Caki2 (cell line): Measurements from ENCODE around the gene CDC5L. TPM values are rescaled to one million over a fixed set of nuclear protein-coding genes. Genes with fewer than 3 reads are reported as not detected.

Experiments
- DNase-seq: peaks from one replicate; pipeline ENCODE4 v3.0.0-alpha.2; 2015; ENCODE audit warnings: low read depth
- in situ Hi-C: cut with HindIII; loops from 2 replicates; pipeline ENCODE4 v1.10.0; 2016; ENCODE audit warnings: low sequenced_read_pairs, low pct_unique_long_range_greater_than_20kb, mixed read lengths
- total RNA-seq: library from RNA; depleted of rRNA; stranded (reverse); fragments of >200 nt; shearing (Covaris generic); gene quantifications from 2 replicates; pipeline ENCODE4 v1.2.3, GENCODE V29; 2014; ENCODE audit warnings: low replicate concordance

Gene CDC5L
- total RNA-seq, 1 experiment from 2014 or later: 19.9 TPM

GRCh38 chr6:44462797-44463727 is 75.6 kb downstream of the CDC5L start:
- DNase-seq: no peak

DNA sequence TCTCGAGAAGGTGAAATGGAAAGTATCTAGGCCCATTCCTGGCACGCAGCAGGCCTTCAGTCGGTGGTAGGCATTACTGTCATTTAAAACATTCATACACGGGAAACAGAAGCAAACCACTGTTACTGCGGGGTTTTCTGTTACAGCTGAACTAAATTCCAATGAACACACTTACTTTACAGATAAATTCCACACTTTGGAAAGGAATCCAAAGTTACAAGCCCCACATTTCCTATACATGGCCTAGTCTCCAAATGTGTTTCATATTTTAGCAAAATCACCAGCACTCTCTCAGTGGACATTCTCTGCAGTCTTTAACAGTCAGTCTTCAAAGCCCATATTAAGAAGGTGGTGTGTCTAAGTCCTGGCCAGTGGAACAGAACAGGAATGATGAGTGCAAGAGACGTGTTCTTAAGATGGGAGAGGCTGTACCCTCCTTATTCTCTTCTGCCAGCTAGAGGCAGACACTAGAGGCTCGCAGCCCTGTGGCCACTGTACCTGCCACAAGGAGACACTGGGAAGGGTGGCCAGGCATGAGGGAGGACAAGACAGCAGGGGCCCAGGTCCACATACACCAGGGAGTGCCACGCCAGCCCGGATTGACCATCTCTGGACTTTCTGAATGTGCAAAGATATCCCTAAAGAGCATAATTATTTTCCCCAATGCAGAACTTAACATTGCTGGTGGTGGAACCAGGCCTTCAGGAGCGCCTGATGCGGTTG is 76.4 kb downstream of the CDC5L start:
- in situ Hi-C loops: no loop called here
- no peak for DNase-seq

More at GRCh38 chr6:44462797-44463727, 75.6 kb downstream of the CDC5L start:
- in situ Hi-C loops: no loop called here

DNA sequence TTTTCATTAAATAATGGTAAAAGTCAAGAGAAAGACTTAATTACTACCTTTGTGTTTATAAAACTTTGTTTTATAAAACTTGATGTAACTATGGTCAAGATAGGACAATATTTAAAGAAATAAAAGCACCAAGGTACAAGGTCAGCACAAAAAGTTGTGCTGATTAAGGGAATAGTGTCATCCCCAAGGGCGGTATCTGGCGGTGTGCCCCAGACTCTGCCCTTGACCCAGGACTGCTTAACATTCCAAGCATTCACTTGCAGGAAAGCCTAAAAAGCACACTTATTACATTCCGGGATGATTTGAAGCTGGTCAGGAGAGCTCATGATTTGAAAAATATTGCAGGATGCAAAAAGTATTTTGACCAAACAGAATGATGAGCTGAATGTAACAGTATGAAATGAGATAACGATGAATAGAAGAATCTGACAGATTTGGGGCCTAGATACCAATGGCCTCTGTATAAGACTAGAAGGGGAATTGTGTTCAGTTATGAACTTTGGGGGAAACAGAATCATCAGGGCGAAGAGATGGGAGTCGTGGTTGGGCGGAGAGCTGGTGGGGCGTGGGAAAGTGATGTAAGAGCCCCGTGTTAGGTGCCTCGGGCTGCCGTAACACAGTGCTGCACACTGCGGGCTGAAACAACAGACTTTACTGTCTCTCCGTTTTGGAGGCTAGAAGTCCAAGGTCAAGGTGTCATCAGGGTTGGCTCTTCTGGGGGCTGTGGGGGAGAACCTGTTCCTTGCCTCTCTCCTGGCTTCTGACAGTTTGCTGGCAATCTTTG is 77.2 kb downstream of the CDC5L start:
- no peak for DNase-seq
- in situ Hi-C loops: no loop called here

DNA sequence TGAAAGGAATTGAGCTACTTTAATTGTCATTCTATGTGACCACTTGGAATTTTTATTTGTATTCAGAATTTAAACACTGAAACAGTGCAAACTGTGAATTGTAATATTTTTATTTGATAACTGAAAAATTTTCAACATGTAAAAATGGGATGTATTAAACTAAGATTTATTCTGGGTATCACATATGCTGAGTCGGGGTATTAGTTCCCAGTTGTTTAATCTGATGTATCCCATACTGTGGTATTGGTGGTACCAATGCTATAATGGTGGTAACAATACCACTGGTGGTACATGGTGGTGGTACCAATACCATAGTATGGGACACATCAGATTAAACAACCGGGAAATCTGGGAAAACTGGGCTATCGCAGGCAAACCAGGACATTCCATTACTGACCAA is 79.4 kb downstream of the CDC5L start:
- DNase-seq: no peak
- in situ Hi-C loops: no loop called here

DNA sequence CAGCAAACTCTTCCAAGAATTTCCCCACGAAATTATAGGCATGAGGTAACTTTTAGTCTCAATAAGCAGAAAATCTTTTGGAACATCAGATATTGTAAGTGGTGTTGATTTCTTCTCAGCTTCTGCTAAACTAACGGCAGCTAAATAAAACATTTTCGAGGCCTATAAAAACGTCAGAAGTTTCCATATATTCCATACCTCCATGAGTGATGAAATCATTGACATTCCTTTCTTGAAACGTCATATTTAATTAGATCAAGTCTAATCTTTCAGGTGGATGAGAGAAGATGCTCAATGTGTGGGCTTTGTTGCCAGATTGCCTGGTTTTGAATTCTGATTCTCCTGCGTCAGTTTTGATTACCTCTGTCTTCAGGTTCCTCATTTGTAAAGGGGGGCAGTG is 81.3 kb downstream of the CDC5L start:
- DNase-seq: no peak
- in situ Hi-C loops: no loop called here

- in situ Hi-C loops: no loop called here
- DNase-seq: no peak
These were observed 82.6 kb downstream of the CDC5L start for GRCh38 chr6:44470115-44470464.

- in situ Hi-C loops: no loop called here
These were observed 83.2 kb downstream of the CDC5L start for GRCh38 chr6:44470746-44471145.

GRCh38 chr6:44471271-44471981 is 83.9 kb downstream of the CDC5L start:
- in situ Hi-C loops: no loop called here

More at GRCh38 chr6:44470746-44471145, 83.2 kb downstream of the CDC5L start:
- no peak for DNase-seq

DNA sequence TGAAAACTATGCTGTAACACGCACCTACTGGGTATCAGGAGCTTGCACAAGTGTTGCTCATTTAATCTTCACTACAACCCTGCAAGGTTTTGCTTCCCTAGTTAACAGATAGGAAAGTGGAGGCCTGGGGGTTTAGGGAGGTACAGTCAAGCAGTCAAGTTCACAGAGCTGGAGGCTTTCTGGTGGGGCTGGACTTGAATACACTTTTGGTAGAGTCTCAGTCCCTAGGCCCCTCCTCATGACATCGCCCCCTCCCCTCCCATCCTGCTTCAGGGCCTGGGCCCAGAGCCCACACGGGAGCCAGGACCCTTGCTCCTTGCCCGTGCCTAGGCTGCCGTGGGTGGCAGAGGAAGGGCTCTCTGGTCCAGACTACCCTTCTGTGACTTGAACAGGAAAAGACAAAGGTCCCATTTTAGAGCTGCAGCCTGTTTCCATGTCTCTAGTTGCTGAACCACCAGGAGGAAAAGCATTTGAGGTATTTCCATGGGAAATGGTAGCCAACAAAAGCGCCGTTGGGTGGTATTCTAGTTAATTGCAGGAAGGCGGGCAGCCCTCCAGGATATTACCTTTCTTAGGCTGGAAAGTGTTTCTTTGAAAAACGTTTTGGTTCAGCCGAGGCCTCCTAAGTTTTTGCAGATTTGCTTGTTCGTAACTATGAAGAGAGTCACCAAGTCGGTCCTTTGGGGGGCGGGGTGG is 84.9 kb downstream of the CDC5L start:
- in situ Hi-C loops: no loop called here

More at GRCh38 chr6:44471271-44471981, 83.9 kb downstream of the CDC5L start:
- no peak for DNase-seq

GRCh38 chr6:44473393-44474189 is 86.1 kb downstream of the CDC5L start:
- in situ Hi-C loops: no loop called here
- no peak for DNase-seq

More for the DNA sequence above, 84.9 kb downstream of the CDC5L start:
- no peak for DNase-seq

DNA sequence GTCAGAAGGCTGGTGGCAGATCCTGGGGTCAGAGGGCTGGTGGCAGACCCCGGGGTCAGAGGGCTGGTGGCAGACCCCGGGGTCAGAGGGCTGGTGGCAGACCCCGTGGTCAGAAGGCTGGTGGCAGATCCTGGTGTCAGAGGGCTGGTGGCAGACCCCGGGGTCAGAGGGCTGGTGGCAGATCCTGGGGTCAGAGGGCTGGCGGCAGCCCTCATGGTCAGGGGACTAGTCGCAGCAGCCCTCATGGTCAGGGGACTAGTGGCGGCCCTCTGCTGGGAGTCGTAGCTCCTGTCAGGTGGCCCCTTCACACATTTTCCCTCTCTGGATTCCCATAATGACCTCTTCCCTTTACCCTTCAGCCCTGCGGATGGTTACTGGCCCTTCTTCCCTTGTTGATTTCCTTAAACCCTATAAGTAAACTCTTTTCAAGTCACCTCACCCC is 86.7 kb downstream of the CDC5L start:
- DNase-seq: no peak
- in situ Hi-C loops: no loop called here

GRCh38 chr6:44474643-44475042 is 87.1 kb downstream of the CDC5L start:
- DNase-seq: no peak
- in situ Hi-C loops: no loop called here

DNA sequence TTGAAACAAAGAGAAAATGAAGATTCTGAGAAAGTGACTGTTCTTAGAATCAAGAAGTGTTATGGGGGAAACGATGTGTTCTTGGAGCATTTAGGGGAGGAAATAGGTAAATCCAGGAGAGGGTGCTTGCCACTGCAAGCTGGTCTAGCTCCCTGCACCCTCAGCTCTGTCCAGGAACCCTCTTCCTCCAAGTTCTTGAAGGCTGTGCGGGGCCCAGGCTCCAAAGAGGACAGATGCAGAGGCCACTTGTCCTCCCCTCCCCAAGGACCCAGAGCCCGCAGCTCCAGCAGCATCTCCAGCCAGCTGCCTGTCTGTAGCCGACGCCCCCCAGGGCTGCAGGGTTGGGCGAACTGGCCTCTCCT is 87.9 kb downstream of the CDC5L start:
- DNase-seq: no peak
- in situ Hi-C loops: no loop called here

GRCh38 chr6:44475779-44476434 is 88.4 kb downstream of the CDC5L start:
- in situ Hi-C loops: no loop called here
- DNase-seq: peak; percentile 72

DNA sequence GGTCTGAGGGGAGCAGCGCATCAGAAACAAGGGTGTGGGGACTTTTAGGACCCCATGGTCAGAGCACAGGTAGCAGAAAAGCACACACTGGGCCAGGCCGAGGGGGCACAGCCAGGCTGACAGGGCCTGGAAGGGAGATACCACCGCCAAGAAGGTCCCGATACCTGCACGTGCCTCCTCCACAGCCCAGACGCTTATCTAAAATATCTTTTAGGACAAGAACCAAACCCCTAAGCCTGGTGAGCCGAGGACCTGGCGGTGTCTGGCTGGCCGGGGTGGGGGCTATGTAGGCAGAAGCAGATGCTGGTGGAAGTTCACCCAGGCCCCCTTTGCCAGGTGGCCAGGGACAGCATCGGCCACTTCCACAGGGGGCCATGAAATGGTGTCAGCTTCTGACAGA is 89.3 kb downstream of the CDC5L start:
- in situ Hi-C loops: no loop called here
- DNase-seq: no peak

GRCh38 chr6:44477293-44477894 is 89.9 kb downstream of the CDC5L start:
- in situ Hi-C loops: no loop called here
- no peak for DNase-seq
